ENCODE data around the gene POLK. TPM values are rescaled to one million over a fixed set of nuclear protein-coding genes. Genes with fewer than 3 reads are reported as not detected.

The POLK gene
- total RNA-seq, 1 donor: 34.7 TPM

GRCh38 chr5:75622564-75622963, 110.9 kb downstream of the POLK start:
- no peak overlapping the region for H3K27ac ChIP-seq (ENCODE audit: low read depth, low read length)
- no peaks in the 10 kb centered on the region for H3K9me3 ChIP-seq (ENCODE audit: low read depth, low read length)
- DNase-seq (ENCODE audit: insufficient read length, low spot score, missing footprints): no peak
- no peak overlapping the region for H3K4me3 ChIP-seq (ENCODE audit: insufficient read depth, low read length)
- H4K20me1 ChIP-seq (ENCODE audit: insufficient read depth, low read length): no peaks in the 10 kb centered on the region
- TF ChIP-seq CTCF (IDR thresholded peaks at IDR 0.05; ENCODE audit: extremely low read depth, low read depth, low read length): no peak
- no peak overlapping the region for H3K4me2 ChIP-seq (ENCODE audit: insufficient read depth, low read length)
- peaks cover 5% of the 10 kb centered on the region for H3K4me1 ChIP-seq (ENCODE audit: insufficient read depth, low read length)
- no peaks in the 10 kb centered on the region for H3K36me3 ChIP-seq (ENCODE audit: insufficient read depth, low read length)
- no peaks in the 10 kb centered on the region for H3K27me3 ChIP-seq (ENCODE audit: insufficient read depth, low read length)
- no peaks in the 10 kb centered on the region for H3K79me2 ChIP-seq (ENCODE audit: insufficient read depth, low read length)
- H2AFZ ChIP-seq (ENCODE audit: low read length): no peak overlapping the region

- Histone ChIP-seq H3K36me3 (ENCODE audit: insufficient read depth, low read length) (no peaks in the 10 kb centered on the region), H3K4me1 (ENCODE audit: insufficient read depth, low read length) (no peaks in the 10 kb centered on the region), H3K4me3 (ENCODE audit: insufficient read depth, low read length) (no peak overlapping the region), H3K9me3 (ENCODE audit: low read depth, low read length) (no peaks in the 10 kb centered on the region), H3K27me3 (ENCODE audit: insufficient read depth, low read length) (no peaks in the 10 kb centered on the region), H2AFZ (ENCODE audit: low read length) (no peak overlapping the region), H3K79me2 (ENCODE audit: insufficient read depth, low read length) (no peaks in the 10 kb centered on the region), H3K27ac (ENCODE audit: low read depth, low read length) (no peak overlapping the region), H4K20me1 (ENCODE audit: insufficient read depth, low read length) (no peaks in the 10 kb centered on the region), H3K4me2 (ENCODE audit: insufficient read depth, low read length) (no peak overlapping the region)
- DNase-seq (ENCODE audit: insufficient read length, low spot score, missing footprints): no peak
- no peak for TF ChIP-seq CTCF (IDR thresholded peaks at IDR 0.05; ENCODE audit: extremely low read depth, low read depth, low read length)
Observed at GRCh38 chr5:75623846-75624245, 112.2 kb downstream of the POLK start.

GRCh38 chr5:75626959-75627358, 115.3 kb downstream of the POLK start:
- H3K79me2 ChIP-seq (ENCODE audit: insufficient read depth, low read length): no peaks in the 10 kb centered on the region
- TF ChIP-seq CTCF (IDR thresholded peaks at IDR 0.05; ENCODE audit: extremely low read depth, low read depth, low read length): no peak
- no peak overlapping the region for H3K4me3 ChIP-seq (ENCODE audit: insufficient read depth, low read length)
- no peak overlapping the region for H3K27ac ChIP-seq (ENCODE audit: low read depth, low read length)
- no peaks in the 10 kb centered on the region for H3K4me1 ChIP-seq (ENCODE audit: insufficient read depth, low read length)
- H3K4me2 ChIP-seq (ENCODE audit: insufficient read depth, low read length): no peak overlapping the region
- H3K9me3 ChIP-seq (ENCODE audit: low read depth, low read length): no peaks in the 10 kb centered on the region
- no peaks in the 10 kb centered on the region for H4K20me1 ChIP-seq (ENCODE audit: insufficient read depth, low read length)
- H3K36me3 ChIP-seq (ENCODE audit: insufficient read depth, low read length): no peaks in the 10 kb centered on the region
- no peak overlapping the region for H2AFZ ChIP-seq (ENCODE audit: low read length)
- no peak for DNase-seq (ENCODE audit: insufficient read length, low spot score, missing footprints)
- no peaks in the 10 kb centered on the region for H3K27me3 ChIP-seq (ENCODE audit: insufficient read depth, low read length)

GRCh38 chr5:75627801-75628200, 116.1 kb downstream of the POLK start:
- H3K27ac ChIP-seq (ENCODE audit: low read depth, low read length): no peak overlapping the region
- H3K4me1 ChIP-seq (ENCODE audit: insufficient read depth, low read length): no peaks in the 10 kb centered on the region
- no peak overlapping the region for H3K4me2 ChIP-seq (ENCODE audit: insufficient read depth, low read length)
- H3K4me3 ChIP-seq (ENCODE audit: insufficient read depth, low read length): no peak overlapping the region
- H3K79me2 ChIP-seq (ENCODE audit: insufficient read depth, low read length): no peaks in the 10 kb centered on the region
- TF ChIP-seq CTCF (IDR thresholded peaks at IDR 0.05; ENCODE audit: extremely low read depth, low read depth, low read length): no peak
- no peaks in the 10 kb centered on the region for H3K9me3 ChIP-seq (ENCODE audit: low read depth, low read length)
- no peak overlapping the region for H2AFZ ChIP-seq (ENCODE audit: low read length)
- H4K20me1 ChIP-seq (ENCODE audit: insufficient read depth, low read length): no peaks in the 10 kb centered on the region
- no peaks in the 10 kb centered on the region for H3K36me3 ChIP-seq (ENCODE audit: insufficient read depth, low read length)
- no peaks in the 10 kb centered on the region for H3K27me3 ChIP-seq (ENCODE audit: insufficient read depth, low read length)
- no peak for DNase-seq (ENCODE audit: insufficient read length, low spot score, missing footprints)

Measured in osteoblast (primary cell).